ENCODE data around the gene RSRC1. TPM values are rescaled to one million over a fixed set of nuclear protein-coding genes. Genes with fewer than 3 reads are reported as not detected.

Gene RSRC1
- total and polyA plus RNA-seq, 2 experiments from 2014 or later, result 22.6 to 34.1 TPM

DNA sequence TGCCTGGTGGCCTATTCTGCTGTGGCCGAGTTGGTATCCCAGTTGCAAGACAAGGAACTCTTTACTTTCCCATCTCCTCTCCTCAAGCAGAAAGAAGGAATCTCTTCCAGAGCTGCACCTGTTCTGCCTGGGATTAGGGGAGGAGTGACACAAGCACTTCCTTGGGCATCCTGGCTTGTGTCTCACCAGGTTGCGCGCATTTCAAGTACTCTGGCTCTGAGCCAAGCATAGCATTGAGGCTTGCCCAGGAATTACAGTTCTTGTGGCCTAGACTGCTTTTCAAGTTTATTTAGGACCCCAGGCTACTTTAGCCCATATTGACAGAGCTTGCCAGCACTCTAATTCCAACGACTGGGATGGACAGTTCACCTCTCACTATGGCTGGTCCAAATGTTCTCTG, 150.5 kb downstream of the RSRC1 start:
- Histone ChIP-seq H3K27me3 (no peaks in the 10 kb centered on the region), H2AFZ (no peak overlapping the region), H3K4me3 (no peak overlapping the region), H3K9me2 (replicated peaks; ENCODE audit: insufficient read depth) (no peaks in the 10 kb centered on the region), H3K9me3 (ENCODE audit: low read depth) (no peaks in the 10 kb centered on the region), H3K4me2 (no peak overlapping the region), H3K27ac (no peak overlapping the region), H3K36me3 (replicated peaks; ENCODE audit: insufficient read depth, low read depth) (no peaks in the 10 kb centered on the region), H3K4me1 (ENCODE audit: insufficient read depth) (no peaks in the 10 kb centered on the region), H3K79me2 (no peaks in the 10 kb centered on the region), H4K20me1 (ENCODE audit: insufficient read depth, poor library complexity, severe bottlenecking) (no peaks in the 10 kb centered on the region)
- WGBS (ENCODE audit: low lambda C conversion rate, missing lambda C conversion rate), result 94% methylated on average over 4 of the region's 4 CpGs
- TF ChIP-seq, protein P1, sequence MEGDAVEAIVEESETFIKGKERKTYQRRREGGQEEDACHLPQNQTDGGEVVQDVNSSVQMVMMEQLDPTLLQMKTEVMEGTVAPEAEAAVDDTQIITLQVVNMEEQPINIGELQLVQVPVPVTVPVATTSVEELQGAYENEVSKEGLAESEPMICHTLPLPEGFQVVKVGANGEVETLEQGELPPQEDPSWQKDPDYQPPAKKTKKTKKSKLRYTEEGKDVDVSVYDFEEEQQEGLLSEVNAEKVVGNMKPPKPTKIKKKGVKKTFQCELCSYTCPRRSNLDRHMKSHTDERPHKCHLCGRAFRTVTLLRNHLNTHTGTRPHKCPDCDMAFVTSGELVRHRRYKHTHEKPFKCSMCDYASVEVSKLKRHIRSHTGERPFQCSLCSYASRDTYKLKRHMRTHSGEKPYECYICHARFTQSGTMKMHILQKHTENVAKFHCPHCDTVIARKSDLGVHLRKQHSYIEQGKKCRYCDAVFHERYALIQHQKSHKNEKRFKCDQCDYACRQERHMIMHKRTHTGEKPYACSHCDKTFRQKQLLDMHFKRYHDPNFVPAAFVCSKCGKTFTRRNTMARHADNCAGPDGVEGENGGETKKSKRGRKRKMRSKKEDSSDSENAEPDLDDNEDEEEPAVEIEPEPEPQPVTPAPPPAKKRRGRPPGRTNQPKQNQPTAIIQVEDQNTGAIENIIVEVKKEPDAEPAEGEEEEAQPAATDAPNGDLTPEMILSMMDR (IDR thresholded peaks at IDR 0.05; ENCODE audit: poor library complexity), result no peak
- TF ChIP-seq EZH2phosphoT487 (IDR thresholded peaks at IDR 0.05; ENCODE audit: low read depth, severe bottlenecking, unreplicated experiment), result no peak
- TF ChIP-seq EZH2 (IDR thresholded peaks at IDR 0.05; ENCODE audit: borderline replicate concordance), result no peak
- no peak for DNase-seq (ENCODE audit: low spot score)

DNA sequence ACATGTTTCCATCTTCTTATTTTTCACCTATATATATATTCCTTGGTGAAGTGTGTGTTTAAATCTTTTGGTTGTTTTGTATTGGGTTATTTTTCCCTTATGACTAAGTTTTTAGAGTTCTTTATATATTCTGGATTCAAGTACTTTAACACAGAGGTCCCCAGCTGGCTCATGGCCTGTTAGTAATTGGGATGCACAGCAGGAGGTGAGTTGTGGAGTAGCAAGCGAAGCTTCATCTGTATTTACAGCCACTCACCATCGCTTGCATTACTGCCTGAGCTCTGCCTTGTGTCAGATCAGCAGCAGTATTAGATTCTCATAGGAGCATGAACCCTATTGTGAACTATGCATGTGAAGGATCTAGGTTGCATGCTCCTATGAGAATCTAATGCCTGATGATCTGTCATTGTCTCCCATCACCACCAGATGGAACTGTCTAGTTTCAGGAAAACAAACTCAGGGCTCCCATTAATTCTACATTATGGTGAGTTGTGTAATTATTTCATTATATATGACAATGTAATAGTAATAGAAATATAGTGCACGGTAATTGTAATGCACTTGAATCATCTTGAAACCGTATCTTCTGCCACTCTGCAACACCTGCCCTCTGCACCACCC, 151.6 kb downstream of the RSRC1 start:
- Histone ChIP-seq H3K4me2 (no peak overlapping the region), H3K4me3 (no peak overlapping the region), H2AFZ (no peak overlapping the region), H3K79me2 (no peaks in the 10 kb centered on the region), H3K9me3 (ENCODE audit: low read depth) (peaks cover 11% of the 10 kb centered on the region), H3K4me1 (ENCODE audit: insufficient read depth) (no peaks in the 10 kb centered on the region), H3K36me3 (replicated peaks; ENCODE audit: insufficient read depth, low read depth) (no peaks in the 10 kb centered on the region), H3K27ac (no peak overlapping the region), H3K27me3 (no peaks in the 10 kb centered on the region), H4K20me1 (ENCODE audit: insufficient read depth, poor library complexity, severe bottlenecking) (no peaks in the 10 kb centered on the region), H3K9me2 (replicated peaks; ENCODE audit: insufficient read depth) (no peaks in the 10 kb centered on the region)
- TF ChIP-seq EZH2 (IDR thresholded peaks at IDR 0.05; ENCODE audit: borderline replicate concordance) (no peak), EZH2phosphoT487 (IDR thresholded peaks at IDR 0.05; ENCODE audit: low read depth, severe bottlenecking, unreplicated experiment) (no peak)
- TF ChIP-seq, protein P1 (IDR thresholded peaks at IDR 0.05; ENCODE audit: poor library complexity), result no peak
- no peak for DNase-seq (ENCODE audit: low spot score)
- WGBS (ENCODE audit: low lambda C conversion rate, missing lambda C conversion rate), result 98% methylated on average over 4 of the region's 4 CpGs

DNA sequence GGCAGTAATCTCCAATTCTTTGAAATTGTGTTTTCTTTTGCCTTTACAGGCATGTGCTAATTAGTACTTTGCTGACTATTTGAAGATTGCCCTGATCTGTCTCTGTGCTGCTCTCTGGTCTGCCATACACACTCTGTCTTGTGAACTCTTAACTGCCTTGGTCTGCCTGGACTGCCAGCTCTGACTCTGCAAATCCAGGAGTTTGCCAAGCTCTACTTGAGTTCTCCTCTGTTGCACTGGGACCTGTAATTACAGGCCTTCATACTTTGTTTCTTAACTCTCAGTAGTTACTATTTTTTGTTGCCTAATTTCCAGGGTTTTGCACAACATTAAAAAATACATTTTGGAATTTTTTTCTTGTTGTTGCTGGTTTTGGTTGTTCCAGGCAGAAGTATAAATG, 155.0 kb downstream of the RSRC1 start:
- Histone ChIP-seq H2AFZ (no peak overlapping the region), H3K79me2 (no peaks in the 10 kb centered on the region), H3K27ac (no peak overlapping the region), H3K4me2 (no peak overlapping the region), H3K9me3 (ENCODE audit: low read depth) (peaks cover 21% of the 10 kb centered on the region), H3K9me2 (replicated peaks; ENCODE audit: insufficient read depth) (no peaks in the 10 kb centered on the region), H3K36me3 (replicated peaks; ENCODE audit: insufficient read depth, low read depth) (no peaks in the 10 kb centered on the region), H3K4me3 (no peak overlapping the region), H3K27me3 (no peaks in the 10 kb centered on the region), H4K20me1 (ENCODE audit: insufficient read depth, poor library complexity, severe bottlenecking) (no peaks in the 10 kb centered on the region), H3K4me1 (ENCODE audit: insufficient read depth) (no peaks in the 10 kb centered on the region)
- no peak for DNase-seq (ENCODE audit: low spot score)
- TF ChIP-seq, protein P1 (IDR thresholded peaks at IDR 0.05; ENCODE audit: poor library complexity), result no peak
- no peak for TF ChIP-seq EZH2phosphoT487 (IDR thresholded peaks at IDR 0.05; ENCODE audit: low read depth, severe bottlenecking, unreplicated experiment)
- no peak for TF ChIP-seq EZH2 (IDR thresholded peaks at IDR 0.05; ENCODE audit: borderline replicate concordance)

All from hepatocyte (in vitro differentiated cells).